SU-DHL-6 (cell line): ENCODE results near the gene KCNJ4.
"Not testable (repeated sequence)": the region's sequence is repeated elsewhere in the genome, so short reads cannot be mapped to it uniquely, and the experiment has no call there.

Experiments
- H2AFZ ChIP-seq: fragments of 200-600 bp; sonication (generic); 2 replicates; pipeline ENCODE4 v1.6.1; 2014; ENCODE audit warnings: low read depth, mild to moderate bottlenecking, moderate library complexity, mixed read lengths, antibody characterized with exemption, low read length; ENCODE audit not compliant: severe bottlenecking
- H3F3A ChIP-seq: fragments of 200-600 bp; shearing (Covaris generic); 2 replicates; pipeline ENCODE4 v1.6.0; 2016; ENCODE audit warnings: antibody characterized with exemption, mild to moderate bottlenecking; ENCODE audit not compliant: insufficient read depth
- H3K27ac ChIP-seq: fragments of 200-600 bp; sonication (generic); 2 replicates; pipeline ENCODE4 v1.5.1; 2016; ENCODE audit warnings: low read depth, mild to moderate bottlenecking, low read length, moderate library complexity, mixed read lengths
- H3K27me3 ChIP-seq: fragments of 200-600 bp; sonication (generic), shearing (Covaris generic); 2 replicates; pipeline ENCODE4 v1.6.0; 2014; ENCODE audit warnings: mild to moderate bottlenecking, low read length
- H3K36me3 ChIP-seq: fragments of 200-600 bp; sonication (generic); 2 replicates; pipeline ENCODE4 v1.6.1; 2014; ENCODE audit warnings: mild to moderate bottlenecking, low read length, mixed read lengths
- H3K4me2 ChIP-seq: fragments of 300-600, 200-600 bp; shearing (Covaris generic), sonication (generic); 2 replicates; pipeline ENCODE4 v1.6.0; 2014; ENCODE audit warnings: low read length, low read depth, mild to moderate bottlenecking; ENCODE audit not compliant: poor library complexity, severe bottlenecking
- H3K4me3 ChIP-seq: fragments of 200-600 bp; sonication (generic); 2 replicates; pipeline ENCODE4 v1.5.1; 2014; ENCODE audit warnings: antibody characterized with exemption, low read length, mild to moderate bottlenecking, mixed read lengths; ENCODE audit not compliant: insufficient read depth, poor library complexity, severe bottlenecking
- H3K79me2 ChIP-seq: fragments of 200-600 bp; sonication (generic); 2 replicates; pipeline ENCODE4 v1.6.1; 2014; ENCODE audit warnings: mild to moderate bottlenecking, low read length, moderate library complexity; ENCODE audit not compliant: insufficient read depth
- H3K9ac ChIP-seq: fragments of 200-600 bp; sonication (generic); 2 replicates; pipeline ENCODE4 v1.7.0; 2014; ENCODE audit warnings: mild to moderate bottlenecking, low read length
- H3K9me2 ChIP-seq: fragments of 200-600 bp; sonication (generic); replicated peaks from 2 replicates; pipeline ENCODE4 v1.6.1; 2014; ENCODE audit warnings: low read length; ENCODE audit not compliant: insufficient read depth
- H3K9me3 ChIP-seq: fragments of 200-600 bp; sonication (generic); 2 replicates; pipeline ENCODE4 v1.6.1; 2014; ENCODE audit warnings: low read length, mixed read lengths; ENCODE audit not compliant: insufficient read depth
- H4K20me1 ChIP-seq: fragments of 200-600 bp; sonication (generic); 2 replicates; pipeline ENCODE4 v1.6.1; 2014; ENCODE audit warnings: low read depth, mild to moderate bottlenecking, antibody characterized with exemption, low read length, moderate library complexity, mixed read lengths
- CTCF ChIP-seq: fragments of 200-600 bp; sonication (generic); IDR thresholded peaks from one replicate; pipeline ENCODE4 v1.5.1; 2017; ENCODE audit warnings: antibody characterized with exemption, mild to moderate bottlenecking, low read length, moderate library complexity; ENCODE audit not compliant: insufficient read depth, poor library complexity, severe bottlenecking
- EZH2phosphoT487 ChIP-seq: fragments of 200-600 bp; sonication (generic), shearing (Covaris generic); conservative IDR thresholded peaks from 2 replicates; pipeline ENCODE4 v1.6.1; 2018; ENCODE audit warnings: mild to moderate bottlenecking, antibody characterized with exemption, low read length, moderate library complexity, mixed read lengths

KCNJ4 gene

DNA sequence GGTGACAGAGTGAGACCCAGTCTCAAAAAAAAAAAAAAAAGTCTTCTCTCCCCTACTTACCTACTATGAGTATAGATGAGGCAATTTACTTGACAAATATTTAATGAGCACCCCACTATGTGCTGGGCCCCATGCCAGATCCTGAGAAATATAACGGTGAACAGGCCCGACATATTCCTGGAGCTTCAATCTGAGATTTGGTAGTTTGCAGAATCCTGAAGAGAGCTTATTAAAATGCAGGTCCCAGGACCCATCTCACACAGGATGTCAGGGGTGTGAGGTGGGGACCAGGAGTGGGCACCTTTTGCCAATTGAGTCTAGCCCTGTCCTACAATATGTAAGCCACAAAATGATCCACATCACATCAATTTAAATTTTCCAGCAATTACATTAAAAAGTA is 44.0 kb downstream of the KCNJ4 start:
- Histone ChIP-seq H3K9me2 (no peaks in the 10 kb centered on the region), H3K27me3 (no peaks in the 10 kb centered on the region), H3K27ac (no peak overlapping the region), H3K9me3 (no peaks in the 10 kb centered on the region), H3F3A (no peaks in the 10 kb centered on the region), H3K9ac (no peak overlapping the region), H3K36me3 (no peaks in the 10 kb centered on the region), H3K4me2 (no peak overlapping the region), H3K4me3 (no peak overlapping the region), H2AFZ (no peak overlapping the region), H4K20me1 (no peaks in the 10 kb centered on the region), H3K79me2 (no peaks in the 10 kb centered on the region)
- TF ChIP-seq EZH2phosphoT487 (no peak), CTCF (no peak)

DNA sequence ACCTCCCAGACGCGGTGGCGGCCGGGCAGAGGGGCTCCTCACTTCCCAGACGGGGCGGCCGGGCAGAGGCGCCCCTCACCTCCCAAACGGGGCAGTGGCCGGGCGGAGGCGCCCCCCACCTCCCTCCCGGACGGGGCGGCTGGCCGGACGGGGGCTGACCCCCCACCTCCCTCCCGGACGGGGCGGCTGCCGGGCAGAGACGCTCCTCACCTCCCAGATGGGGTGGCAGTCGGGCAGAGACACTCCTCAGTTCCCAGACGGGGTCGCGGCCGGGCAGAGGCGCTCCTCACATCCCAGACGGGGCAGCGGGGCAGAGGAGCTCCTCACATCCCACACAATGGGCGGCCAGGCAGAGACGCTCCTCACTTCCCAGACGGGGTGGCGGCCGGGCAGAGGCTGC is 45.1 kb downstream of the KCNJ4 start:
- not testable (repeated sequence) for H3K4me3 ChIP-seq, H3K4me2 ChIP-seq, H3K9me2 ChIP-seq, H3K27ac ChIP-seq, H3K9ac ChIP-seq, H4K20me1 ChIP-seq, H3K79me2 ChIP-seq, H2AFZ ChIP-seq, H3K9me3 ChIP-seq, H3F3A ChIP-seq, H3K36me3 ChIP-seq, H3K27me3 ChIP-seq

- no peaks in the 10 kb centered on the region for H3F3A ChIP-seq
- no peaks in the 10 kb centered on the region for H3K9me2 ChIP-seq
- H3K27me3 ChIP-seq, result no peaks in the 10 kb centered on the region
- no peaks in the 10 kb centered on the region for H4K20me1 ChIP-seq
- no peak for TF ChIP-seq EZH2phosphoT487
- no peak overlapping the region for H3K27ac ChIP-seq
- H3K36me3 ChIP-seq, result no peaks in the 10 kb centered on the region
- no peak overlapping the region for H3K4me3 ChIP-seq
- H2AFZ ChIP-seq, result no peak overlapping the region
- H3K79me2 ChIP-seq, result no peaks in the 10 kb centered on the region
- H3K4me2 ChIP-seq, result no peak overlapping the region
- no peak overlapping the region for H3K9ac ChIP-seq
- no peaks in the 10 kb centered on the region for H3K9me3 ChIP-seq
Observed at GRCh38 chr22:38406617-38407016, 48.4 kb downstream of the KCNJ4 start.

GRCh38 chr22:38404419-38404818 is 50.6 kb downstream of the KCNJ4 start:
- no peaks in the 10 kb centered on the region for H3K36me3 ChIP-seq
- no peak overlapping the region for H3K9ac ChIP-seq
- no peak overlapping the region for H3K27ac ChIP-seq
- no peak overlapping the region for H3K4me2 ChIP-seq
- H3F3A ChIP-seq, result peaks cover 5% of the 10 kb centered on the region; the same call in 1 of the 2 replicates
- no peak overlapping the region for H2AFZ ChIP-seq
- no peaks in the 10 kb centered on the region for H3K27me3 ChIP-seq
- no peak overlapping the region for H3K4me3 ChIP-seq
- TF ChIP-seq CTCF (no peak), EZH2phosphoT487 (no peak)
- H3K9me3 ChIP-seq, result no peaks in the 10 kb centered on the region
- H3K79me2 ChIP-seq, result no peaks in the 10 kb centered on the region
- H4K20me1 ChIP-seq, result no peaks in the 10 kb centered on the region
- no peaks in the 10 kb centered on the region for H3K9me2 ChIP-seq
